Activated CD4-positive, alpha-beta T cell treated with anti-CD3 and anti-CD28 coated beads, Interleukin-2, amount 50 U/mL, for 16 hours (primary cell): ENCODE measurements around the gene STRA6.

ENCODE experiments used
- DNase-seq: peaks from one replicate; pipeline ENCODE4 v3.0.0-alpha.2; 2020

STRA6 gene

GRCh38 chr15:74130849-74131627 lies 71.5 kb downstream of the STRA6 start:
- DNase-seq, result no peak

DNA sequence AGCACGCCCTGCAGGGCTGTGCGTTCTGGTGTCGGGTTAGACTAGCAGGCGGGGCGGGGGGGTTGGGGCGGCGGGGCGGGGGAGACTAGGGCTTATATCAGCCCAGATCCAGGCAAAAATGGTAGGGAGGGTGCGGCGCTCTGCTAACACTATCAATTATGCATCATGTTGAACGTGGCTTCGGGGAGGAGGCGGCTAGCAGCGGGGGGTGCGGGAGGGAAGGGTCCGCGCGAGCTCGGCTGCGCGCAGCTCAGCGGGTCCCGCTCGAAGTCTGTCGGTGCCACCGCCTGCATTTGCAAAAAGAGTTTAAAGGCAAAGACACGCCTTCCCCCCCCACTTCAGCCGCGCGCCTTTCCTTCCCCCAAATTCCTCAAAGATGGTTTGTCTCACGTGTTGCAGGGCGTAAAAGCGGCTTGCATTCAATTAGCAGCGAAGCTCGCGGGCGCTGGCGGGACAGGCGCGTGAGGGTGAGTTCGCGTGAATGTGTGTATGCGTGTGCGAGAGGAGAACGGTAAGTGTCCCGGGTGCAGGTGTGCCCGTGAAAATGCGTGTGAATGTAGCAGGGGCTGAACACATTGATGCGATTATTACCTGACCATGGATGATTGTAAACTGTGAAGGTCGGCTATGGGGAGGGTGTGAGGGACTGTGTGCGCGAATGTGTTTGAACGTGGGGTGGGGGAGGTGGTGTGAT lies 72.3 kb downstream of the STRA6 start, which contains the start of gene ISLR2:
Gene ISLR2, plus strand, starts transcription at position 432 of the 694 bp plus-strand sequence. CDS start 2,169 bp downstream, outside the sequence.
- no peak for DNase-seq

- DNase-seq, result no peak
Observed at GRCh38 chr15:74129586-74130154, 72.9 kb downstream of the STRA6 start.
